HG02759 (cell line): ENCODE measurements around the gene AGXT.
"Not testable (repeated sequence)": the region's sequence is repeated elsewhere in the genome, so short reads cannot be mapped to it uniquely, and the experiment has no call there.

ENCODE experiments used
- ATAC-seq: cut with Tn5 transposase; IDR thresholded peaks from one replicate; pipeline ENCODE4 v1.9.1; 2021; ENCODE audit warnings: mild to moderate bottlenecking, moderate library complexity; ENCODE audit not compliant: unreplicated experiment

The AGXT gene

DNA sequence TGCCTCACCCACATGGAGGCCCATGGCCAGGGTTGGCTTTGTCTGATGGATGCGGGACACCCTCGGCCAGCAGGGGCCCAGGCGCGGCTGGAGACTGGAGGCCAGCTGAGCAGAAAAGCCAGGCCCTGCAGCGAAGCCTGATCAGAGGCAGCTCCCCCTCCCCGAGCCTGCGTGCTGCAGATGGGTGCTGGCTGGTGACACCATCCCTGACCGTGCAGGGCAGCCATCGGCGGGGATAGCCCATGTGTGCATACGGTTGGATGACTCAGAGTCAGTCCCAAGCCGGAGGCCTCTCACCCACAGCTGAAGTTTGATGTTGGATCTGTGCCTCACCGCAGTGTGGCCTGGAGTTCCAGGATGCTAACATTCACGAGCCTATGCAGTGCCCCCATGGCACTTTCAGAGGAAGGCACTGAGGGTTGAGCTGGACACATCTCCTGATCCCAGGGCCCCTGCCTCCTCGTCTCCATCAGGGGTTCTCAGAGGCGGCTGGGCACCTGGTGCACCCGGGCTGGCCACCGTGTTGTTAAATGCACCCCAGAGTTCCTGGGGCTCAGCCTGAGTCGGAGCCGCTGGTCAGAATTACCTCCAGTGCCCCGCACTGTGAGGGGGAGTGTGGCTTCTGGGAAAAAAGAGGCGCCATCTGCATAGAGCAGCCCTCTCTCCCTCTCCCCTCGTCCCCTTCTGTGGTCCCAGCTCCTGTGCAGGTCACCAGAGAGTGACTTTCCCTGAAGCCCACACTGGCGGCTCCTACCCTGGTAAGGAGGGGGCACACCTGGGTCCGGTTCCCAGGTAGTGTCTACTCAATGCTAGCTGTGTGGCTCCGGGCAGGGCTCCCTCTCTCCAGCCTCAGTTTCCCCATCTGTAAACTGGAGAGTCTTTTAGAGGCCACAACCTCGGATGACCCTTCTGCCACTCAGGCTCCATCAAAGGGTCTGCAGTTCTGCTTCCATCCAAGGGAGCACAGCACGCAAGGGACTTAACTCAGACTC, 29.2 kb upstream of the AGXT start:
- no peak for ATAC-seq

DNA sequence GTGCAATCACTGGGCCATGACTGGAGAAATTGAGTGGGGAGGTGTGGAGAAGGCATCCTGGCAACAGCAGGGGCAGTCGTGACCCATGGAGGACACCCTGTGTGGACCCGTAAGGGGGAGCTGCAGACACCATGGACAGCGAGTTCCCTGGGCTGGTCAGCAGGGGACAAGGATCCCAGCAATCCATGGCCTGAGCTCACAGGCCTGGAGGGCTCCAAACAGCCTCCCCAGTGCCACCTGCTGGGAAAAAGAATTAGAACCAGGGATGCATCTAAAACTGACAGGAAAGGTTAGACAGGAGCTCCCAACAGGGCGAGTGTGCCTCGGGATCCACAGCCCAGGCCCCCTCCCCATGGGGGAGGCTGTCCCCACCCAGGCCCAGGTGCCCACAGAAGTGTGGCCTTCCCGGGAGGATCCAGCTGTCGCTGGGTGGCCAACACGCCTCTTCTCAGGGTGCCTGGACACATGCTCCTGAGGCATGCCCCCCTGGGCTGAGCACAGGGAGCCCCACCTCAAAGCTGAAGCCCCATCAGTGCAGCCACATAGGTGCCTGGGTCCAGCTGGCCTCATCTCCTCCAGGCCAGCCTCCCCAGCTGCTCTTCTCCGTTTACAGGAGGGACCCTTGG, 28.1 kb upstream of the AGXT start:
- no peak for ATAC-seq

DNA sequence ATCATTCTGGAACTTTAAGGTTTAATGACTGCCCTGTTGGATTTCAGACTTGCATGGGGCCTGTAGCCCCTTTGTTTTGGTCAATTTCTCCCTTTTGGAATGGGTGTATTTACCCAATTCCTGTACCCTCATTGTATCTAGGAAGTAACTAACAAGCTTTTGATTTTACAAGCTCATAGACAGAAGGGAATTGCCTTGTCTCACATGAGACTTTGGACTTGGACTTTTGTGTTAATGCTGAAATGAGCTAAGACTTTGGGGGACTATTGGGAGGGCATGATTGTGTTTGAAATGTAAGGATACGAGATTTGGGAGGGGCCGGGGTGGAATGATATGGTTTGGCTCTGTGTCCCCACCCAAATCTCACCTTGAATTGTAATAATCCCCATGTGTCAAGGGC, 22.3 kb upstream of the AGXT start:
- ATAC-seq: not testable (repeated sequence)

DNA sequence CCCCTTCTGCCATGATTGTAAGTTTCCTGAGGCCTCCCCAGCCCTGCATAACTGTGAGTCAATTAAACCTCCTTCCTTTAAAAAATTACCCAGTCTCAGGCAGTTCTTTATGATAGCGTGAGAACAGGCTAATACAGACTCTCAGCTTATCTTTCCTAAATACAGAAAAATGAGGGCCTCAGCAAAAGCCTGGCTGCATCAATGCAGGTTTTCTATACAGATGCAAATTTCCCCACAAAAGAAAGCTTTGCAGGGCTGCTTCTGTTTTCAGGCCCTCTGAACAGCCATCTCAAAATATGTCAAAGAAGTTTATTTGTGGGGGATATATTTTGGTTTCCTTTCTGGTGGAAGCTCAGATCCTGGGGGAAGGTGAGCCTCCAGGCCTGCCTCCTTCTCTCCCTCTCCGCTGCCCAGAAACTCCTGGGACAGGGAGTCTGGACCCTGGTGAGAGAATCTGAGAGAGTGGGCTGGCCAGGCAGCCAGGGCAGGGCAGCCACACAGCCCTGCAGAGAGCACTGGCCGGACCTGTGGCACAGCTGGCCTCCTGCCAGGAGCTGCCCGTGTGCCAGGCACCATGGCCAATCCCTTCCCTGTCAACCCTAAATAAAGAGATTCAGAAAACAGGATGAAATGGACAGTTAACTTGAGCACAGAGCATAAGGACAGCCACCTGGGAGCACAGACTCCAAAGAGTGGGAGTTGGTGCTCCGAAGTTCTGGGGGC, 21.6 kb upstream of the AGXT start:
- ATAC-seq: no peak

DNA sequence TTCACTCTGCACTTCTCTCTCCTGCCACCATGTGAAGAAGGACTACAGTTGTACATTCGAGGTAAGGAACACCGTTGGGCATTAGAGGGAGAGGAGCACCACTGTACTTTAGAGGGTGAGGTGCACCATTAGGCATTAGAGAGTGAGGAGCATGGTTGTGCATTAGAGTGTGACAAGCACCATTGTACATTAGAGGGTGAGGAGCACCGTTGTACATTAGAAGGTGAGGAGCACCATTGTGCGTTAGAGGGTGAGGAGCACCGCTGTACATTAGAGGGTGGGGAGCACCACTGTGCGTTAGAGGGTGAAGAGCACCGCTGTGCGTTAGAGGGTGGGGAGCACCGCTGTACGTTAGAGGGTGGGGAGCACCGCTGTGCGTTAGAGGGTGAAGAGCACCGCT, 20.8 kb upstream of the AGXT start:
- no peak for ATAC-seq

DNA sequence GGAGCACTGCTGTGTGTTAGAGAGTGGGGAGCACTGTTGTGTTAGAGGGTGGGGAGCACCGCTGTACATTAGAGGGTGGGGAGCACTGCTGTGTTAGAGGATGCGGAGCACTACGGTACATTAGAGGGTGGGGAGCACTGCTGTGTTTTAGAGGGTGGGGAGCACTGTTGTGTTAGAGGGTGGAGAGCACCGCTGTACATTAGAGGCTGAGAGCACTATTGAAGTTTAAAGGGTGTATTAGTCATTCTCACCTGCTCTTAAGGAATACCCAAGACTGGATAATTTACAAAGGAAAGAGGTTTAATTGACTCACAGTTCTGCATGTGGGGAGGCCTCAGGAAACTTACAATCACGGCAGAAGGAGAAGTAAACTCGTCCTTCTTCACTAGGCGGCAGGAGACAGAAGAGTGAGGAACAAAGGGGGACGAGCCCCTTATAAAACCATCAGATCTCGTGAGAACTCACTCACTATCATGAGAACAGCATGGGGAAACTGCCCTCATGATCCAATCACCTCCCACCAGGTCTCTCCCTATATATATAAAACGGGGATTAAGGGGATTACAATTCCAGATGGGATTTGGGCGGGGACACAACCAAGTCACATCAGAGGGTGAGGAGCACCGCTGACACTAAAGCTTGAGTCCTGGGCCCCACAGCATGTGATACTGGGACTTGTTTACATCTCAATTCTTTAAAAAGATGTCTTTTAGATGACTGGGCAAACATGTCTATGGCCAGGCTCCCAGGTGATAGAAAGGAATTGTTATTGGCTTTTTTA, 19.5 kb upstream of the AGXT start:
- ATAC-seq: no peak

DNA sequence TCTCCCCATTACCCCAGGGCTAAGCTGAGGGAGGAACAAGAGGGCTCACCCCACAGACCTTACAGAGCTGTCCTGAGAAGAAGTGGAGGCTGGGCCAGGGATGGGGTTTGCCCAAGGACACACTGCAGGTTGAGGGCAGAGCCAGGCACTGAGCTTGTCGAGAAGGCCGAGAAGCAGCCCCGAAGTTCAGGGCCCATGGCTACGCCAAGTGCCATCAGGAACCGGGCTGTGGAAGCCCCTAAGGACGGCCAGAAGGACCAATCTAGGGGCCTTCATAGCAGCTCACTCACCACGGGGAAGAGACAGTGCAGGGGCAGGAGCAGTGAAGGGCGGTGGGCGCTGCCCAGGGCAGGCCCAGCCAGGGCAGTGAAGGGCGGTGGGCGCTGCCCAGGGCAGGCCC, 18.6 kb upstream of the AGXT start:
- ATAC-seq: no peak

DNA sequence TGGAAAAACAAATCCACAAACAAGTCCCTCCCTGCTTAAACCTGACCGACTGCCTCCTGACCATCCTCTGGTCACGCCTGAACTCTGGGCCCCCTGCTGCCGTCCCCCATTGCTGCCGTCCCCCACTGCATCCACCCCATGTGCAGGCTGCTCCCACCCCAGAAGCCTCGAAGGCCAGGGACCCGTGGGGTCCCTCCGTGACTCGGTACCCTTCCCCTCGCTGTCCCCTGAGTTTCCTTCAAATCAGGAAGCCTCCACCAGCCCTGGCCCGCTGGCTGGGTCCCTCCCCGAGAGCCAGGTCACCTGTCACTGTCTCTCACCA, 17.9 kb upstream of the AGXT start:
- no peak for ATAC-seq

DNA sequence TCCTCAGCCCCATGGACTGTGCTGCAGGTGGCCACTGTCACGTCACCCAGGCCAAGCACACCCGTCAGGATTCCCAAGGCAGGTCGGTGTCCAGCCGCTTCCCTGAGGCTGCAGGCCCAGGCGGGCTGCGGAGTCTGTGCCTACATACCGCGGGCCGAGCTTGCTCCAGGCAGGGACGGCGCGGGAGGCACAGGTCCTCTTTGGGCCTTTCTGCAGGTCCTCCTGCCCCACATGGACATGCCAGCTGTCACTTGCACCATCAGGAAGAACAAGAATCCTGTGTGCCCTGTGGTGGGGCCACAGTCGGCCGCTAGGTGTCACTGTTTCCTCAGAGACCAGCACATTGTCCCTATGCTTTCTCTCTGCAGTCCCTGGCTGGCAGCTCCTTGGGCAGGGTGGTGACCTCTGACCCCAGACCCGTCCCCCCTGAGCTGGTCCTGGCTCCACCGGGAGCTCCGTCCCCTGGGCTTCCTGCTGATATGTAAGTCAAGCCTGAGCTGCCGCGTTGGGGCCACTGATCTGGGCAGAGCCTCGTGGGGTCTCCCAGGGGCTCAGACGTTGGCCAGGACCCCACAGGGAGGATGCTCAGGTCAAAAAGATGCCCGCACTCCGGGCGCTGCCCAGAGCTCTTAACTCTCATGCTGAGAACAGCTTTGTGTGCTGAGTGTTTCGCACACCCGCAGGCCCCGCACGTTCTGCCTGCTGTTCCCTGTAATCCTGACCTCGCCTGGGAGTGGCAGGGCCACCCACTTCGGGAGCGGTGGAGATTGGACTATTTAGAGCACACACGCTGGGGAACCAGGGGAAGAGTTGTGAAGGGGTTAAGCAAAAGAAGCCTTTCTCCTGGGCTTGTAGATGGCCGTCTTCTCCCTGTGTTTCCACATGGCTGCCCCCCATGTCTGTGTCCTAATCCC, 17.3 kb upstream of the AGXT start:
- ATAC-seq: peak; percentile 49

DNA sequence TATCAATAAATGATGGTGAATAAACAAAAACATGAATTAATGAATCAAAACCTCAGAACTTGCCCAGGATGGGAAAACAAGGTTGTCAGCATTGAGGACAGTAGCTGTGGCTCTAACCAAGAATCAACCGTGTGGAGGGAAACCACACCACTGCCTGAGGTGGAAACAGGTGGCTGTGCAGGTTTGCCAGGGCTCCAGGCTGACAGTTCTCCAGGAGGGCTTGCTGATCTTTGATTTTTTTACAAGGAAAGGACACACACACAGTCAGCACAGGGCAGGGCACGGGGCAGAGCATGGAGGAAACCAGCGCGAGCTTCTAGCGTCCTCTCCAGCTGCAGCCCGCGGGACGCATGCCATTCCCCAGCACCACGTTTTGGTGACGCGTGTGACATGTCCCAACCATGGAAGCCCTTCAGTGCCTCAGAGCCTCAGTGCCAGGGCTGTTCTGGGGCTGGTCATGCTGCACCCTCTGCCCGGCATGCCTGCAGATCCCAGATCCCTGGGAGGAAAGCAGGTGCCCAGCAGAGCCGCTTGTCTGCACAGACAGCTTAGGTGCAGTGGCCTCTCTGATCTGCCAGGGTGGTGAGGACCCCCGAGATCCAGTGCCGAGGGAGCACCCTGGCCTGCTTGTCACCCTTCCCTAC, 15.8 kb upstream of the AGXT start:
- ATAC-seq: no peak

DNA sequence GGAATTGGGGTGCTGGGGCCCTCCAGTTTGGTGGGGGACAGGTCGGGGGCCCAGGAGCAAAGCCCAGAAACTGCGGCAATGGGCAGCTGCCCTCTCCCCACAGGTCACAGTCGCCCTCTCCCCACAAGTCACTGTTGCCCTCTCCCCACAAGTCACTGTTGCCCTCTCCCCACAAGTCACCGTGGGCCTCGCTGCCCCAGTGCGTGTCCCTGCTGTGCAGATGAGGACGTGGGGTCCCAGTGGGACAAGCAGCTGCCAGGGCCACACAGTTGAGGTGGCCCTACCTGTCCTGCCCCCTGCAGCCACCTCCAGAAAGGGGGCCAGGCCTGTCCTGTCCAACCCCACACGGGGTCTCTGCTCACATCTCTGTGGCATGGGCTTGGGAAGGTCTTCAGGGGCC, 13.0 kb upstream of the AGXT start:
- ATAC-seq: no peak

DNA sequence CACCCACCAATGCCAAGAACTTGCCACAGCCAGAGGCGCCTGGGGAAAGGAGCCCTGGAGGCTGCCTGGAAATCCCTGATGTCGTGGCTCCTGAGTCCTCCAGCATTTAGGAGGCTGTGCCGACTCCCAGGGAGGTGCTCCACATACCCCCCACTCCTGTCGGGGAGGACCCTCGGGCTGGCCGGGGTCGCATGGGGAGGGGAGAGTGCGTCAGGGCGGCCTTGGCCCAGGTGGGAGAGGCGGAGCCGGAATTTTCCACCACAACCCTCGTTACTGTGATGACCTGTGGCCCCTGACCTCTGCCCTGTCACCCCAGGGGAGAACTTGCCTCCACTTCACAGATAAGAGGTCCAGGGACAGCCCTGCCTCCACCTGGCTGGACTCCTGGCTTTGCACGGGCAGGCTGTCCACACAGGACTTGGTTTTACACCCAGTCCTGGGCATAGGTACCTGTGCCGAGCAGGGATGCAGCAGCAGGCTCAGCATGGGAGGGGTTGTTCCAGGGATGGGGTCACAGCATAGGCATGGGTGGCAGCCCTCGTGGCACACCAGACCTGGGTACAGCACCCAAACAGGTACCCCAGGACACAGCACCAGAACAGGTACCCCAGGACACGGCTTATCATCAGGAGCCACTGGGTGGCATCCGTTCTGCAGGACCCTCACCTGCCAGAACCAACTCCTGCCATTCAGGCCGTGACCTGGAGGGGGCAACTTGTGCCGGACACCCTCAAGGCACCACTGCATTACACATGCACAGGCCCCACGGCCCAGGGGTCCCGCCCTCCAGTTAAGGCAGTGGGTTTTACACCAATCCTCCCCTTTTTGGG, 12.3 kb upstream of the AGXT start:
- no peak for ATAC-seq

DNA sequence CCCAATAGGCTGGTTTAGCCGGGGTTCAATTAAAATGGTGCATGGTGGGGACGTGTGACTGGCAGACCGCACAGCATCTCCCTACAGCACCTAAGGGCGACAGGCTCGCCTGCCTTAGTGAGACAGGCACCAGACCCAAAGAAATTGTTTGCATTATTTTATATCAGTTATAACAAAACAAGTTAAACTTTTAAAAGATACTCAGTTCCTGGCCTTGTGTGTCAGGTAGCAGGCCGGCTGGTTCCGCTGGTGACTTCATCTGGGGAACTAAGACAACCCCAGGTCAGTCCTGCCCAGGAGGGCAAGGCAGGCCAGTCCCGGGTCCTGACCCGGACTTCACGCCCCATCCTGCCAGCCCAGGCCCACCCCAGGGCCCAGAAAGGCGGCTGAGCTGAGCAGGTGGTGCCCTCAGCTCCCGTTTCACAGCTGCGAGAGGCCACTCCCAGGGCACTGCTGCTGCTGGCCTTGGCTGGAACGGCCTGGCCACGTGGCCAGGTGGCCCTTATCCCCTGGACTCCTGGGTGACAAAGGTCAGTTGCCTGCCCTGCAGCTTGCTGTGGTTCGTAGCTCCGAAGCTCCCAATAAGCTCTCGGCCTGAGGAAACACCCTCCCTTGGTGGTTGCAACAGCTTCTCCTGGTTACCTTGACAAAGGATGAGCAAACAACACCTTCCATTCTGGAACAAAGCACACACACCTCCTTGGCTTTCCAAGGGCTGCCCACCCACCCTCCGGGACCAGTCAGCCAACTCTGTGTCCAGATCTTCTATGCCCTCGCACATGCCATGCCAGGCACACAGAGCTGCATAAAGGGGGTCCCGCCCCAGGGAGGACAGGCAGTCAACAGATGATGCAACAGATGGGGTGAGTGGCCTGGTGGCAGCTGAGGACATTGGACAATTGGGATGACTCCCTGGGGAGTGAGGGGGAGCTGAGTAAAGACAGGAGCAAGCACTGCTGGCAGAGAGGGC, 11.3 kb upstream of the AGXT start:
- ATAC-seq: no peak

DNA sequence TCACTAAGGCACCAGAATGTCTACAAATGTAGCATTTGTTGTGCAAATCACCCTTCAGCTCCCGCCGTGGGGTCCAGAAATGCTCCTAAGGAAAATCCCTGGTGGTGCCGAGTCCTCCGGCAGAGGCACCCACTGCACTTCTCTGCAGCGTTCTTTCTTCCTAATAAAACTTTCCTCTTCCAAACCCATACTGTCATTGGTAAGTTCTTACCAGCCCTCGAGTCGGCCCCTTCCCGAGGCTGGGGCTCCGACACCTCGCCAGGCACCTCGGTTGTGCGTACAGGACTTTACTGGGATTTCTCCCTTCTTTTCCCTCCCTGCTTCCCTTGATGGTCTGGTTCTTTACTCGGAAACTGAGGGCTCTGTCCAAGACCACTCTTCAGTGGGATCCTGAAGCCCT, 10.3 kb upstream of the AGXT start:
- ATAC-seq: no peak

DNA sequence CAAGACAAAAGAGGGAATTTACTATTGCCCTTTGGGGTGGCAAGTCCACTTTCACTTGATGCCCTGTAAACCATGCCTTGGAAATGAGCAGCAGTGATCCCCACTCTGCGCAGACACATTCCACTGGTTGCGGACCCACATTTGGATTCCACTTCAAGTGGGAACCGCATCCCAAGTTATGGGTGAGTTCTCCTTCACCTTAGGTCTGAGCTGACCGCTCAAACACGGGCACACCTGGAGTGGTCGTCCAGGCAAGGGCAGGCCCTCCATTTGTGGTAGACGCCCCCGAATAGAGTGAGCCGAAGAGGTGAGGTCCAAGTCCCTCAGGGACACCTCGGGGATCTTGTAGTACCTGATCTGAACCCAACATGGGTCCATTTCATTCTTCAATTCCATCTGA, 9.8 kb upstream of the AGXT start:
- ATAC-seq: no peak

DNA sequence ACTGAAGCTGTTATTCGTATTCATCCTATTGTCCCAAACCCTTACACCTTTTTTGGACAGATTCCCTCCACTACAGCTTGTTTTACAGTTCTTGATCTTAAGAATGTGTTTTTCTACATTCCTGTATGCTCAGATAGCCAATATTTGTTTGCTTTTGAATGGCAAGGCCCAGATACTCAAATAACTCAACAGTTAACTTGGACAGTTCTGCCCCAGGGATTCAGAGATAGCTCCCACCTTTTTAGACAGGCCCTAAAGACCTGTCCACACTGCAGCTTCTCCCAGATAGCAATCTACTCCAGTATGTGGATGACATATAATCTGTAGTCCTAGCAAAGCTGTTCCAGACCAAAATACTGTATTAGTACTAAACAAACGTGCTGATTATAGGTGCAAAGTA, 7.1 kb upstream of the AGXT start:
- ATAC-seq: no peak

DNA sequence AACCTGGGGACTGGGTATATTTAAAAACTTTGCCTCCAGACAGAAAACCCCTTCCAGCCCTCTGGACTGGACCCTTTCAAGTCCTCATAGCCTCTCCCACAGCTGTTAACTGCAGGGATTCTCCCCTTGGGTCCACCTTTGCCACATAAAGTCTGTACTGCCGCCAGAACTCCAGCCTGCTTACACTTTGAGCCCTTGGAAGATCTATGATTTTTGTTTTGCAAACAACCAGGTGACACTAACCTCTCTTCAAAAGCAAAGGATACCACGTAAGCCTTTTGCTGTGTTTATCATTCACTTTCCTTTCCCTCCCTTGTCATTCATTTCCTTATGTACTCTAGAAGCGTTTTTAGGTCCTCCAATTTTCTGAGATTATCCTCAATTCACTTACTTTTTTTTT, 4.1 kb upstream of the AGXT start:
- no peak for ATAC-seq

DNA sequence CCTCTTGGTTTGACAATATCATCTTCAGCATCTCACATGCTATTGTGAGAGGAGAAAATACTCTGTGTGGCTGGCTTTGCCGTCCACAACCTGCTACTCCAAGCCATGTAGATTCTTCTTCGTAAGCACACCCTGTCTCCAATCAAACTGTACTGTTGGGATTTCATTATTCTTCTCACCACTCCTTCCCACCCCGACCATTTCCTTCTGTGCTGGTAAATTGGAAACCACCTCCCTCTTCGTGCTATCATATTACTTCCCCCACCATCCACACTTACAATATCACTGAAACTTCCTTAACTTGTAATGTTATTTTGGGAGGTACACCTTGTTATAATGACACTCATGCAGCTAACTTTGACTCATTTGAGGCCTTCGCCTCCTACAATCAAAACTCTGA, 3.2 kb upstream of the AGXT start:
- ATAC-seq: no peak
